ENCODE results near the gene PRDM15. TPM values are rescaled to one million over a fixed set of nuclear protein-coding genes. Genes with fewer than 3 reads are reported as not detected.

Gene PRDM15
- total and polyA plus RNA-seq, 2 donors (not counting 3 experiments of a cell fraction or from before 2014, with no cell fraction given) = 11.8 to 12.9 TPM

- Histone ChIP-seq H3K4me3 (replicated peaks in 1 of 3; ENCODE audit: insufficient read depth in 1 of 3, low read depth in 1 of 3, low read length in 3 of 3) (no peak overlapping the region), H3K79me2 (ENCODE audit: control insufficient read depth, insufficient read depth, low read length) (peaks cover 28% of the 10 kb centered on the region), H3K4me2 (ENCODE audit: insufficient read depth, low read length) (no peak overlapping the region), H4K20me1 (replicated peaks; ENCODE audit: control insufficient read depth, extremely low read depth, insufficient read depth, low read length) (no peaks in the 10 kb centered on the region), H2AFZ (ENCODE audit: low read depth, low read length) (no peak overlapping the region), H3K4me1 (ENCODE audit: control insufficient read depth, extremely low read depth, insufficient read depth, low read length) (peaks cover 12% of the 10 kb centered on the region), H3K9me1 (replicated peaks; ENCODE audit: control insufficient read depth, extremely low read depth, insufficient read depth, low read length) (no peaks in the 10 kb centered on the region), H3K27me3 (ENCODE audit: control insufficient read depth in 2 of 2, insufficient read depth in 2 of 2, low read length in 2 of 2) (no peaks in the 10 kb centered on the region), H3K27ac (ENCODE audit: insufficient read depth, low read depth, low read length) (no peak overlapping the region), H3K36me3 (ENCODE audit: control insufficient read depth in 2 of 2, extremely low read depth in 1 of 2, insufficient read depth in 2 of 2, low read length in 2 of 2) (no peaks in the 10 kb centered on the region), H3K9me3 (replicated peaks; ENCODE audit: control insufficient read depth, insufficient read depth, low read length) (no peaks in the 10 kb centered on the region), H3K9ac (replicated peaks; ENCODE audit: extremely low read depth, insufficient read depth, low read length) (no peak overlapping the region)
- FAIRE-seq (no peak), DNase-seq (ENCODE audit: low read depth, low spot score) (no peak)
- POLR2A ChIA-PET = no interaction called here
- dilution Hi-C loops (cut with MboI; ENCODE audit: extremely low pct_ligation_motif_present, low sequenced_read_pairs) (no loop called here), intact Hi-C loops (cut with micrococcal nuclease) (loop anchor here (5.0 kb wide), 1 partner anchor 57 kb away; no protein-coding TSS in a partner anchor)
- CTCF ChIA-PET = no interaction called here
- TF ChIP-seq MYC (IDR thresholded peaks at IDR 0.05; ENCODE audit: low read depth, low read length) (no peak), POLR2A (IDR thresholded peaks at IDR 0.05; ENCODE audit: low read depth, low read length) (no peak), GATA2 (IDR thresholded peaks at IDR 0.05; ENCODE audit: insufficient read depth, insufficient read length, low read depth, low read length) (no peak), FOS (IDR thresholded peaks at IDR 0.05; ENCODE audit: borderline replicate concordance, insufficient read depth, low read length) (no peak), EZH2 (IDR thresholded peaks at IDR 0.05; ENCODE audit: borderline replicate concordance, low read depth, low read length, severe bottlenecking) (no peak), POLR2AphosphoS5 (IDR thresholded peaks at IDR 0.05; ENCODE audit: insufficient read depth, low read depth, low read length) (no peak), JUN (IDR thresholded peaks at IDR 0.05; ENCODE audit: borderline replicate concordance, insufficient read depth, insufficient read length, low read depth) (no peak)
- TF ChIP-seq, protein P1, sequence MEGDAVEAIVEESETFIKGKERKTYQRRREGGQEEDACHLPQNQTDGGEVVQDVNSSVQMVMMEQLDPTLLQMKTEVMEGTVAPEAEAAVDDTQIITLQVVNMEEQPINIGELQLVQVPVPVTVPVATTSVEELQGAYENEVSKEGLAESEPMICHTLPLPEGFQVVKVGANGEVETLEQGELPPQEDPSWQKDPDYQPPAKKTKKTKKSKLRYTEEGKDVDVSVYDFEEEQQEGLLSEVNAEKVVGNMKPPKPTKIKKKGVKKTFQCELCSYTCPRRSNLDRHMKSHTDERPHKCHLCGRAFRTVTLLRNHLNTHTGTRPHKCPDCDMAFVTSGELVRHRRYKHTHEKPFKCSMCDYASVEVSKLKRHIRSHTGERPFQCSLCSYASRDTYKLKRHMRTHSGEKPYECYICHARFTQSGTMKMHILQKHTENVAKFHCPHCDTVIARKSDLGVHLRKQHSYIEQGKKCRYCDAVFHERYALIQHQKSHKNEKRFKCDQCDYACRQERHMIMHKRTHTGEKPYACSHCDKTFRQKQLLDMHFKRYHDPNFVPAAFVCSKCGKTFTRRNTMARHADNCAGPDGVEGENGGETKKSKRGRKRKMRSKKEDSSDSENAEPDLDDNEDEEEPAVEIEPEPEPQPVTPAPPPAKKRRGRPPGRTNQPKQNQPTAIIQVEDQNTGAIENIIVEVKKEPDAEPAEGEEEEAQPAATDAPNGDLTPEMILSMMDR (IDR thresholded peaks at IDR 0.05; ENCODE audit: extremely low read depth in 1 of 2, insufficient read depth in 1 of 2, low read depth in 1 of 2, low read length in 2 of 2) = no peak
- TF ChIP-seq, protein P2, sequence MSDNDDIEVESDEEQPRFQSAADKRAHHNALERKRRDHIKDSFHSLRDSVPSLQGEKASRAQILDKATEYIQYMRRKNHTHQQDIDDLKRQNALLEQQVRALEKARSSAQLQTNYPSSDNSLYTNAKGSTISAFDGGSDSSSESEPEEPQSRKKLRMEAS (IDR thresholded peaks at IDR 0.05; ENCODE audit: insufficient read depth, insufficient read length) = no peak
- no TSS peak for BruUV-seq (replicated peaks)
Measured at GRCh38 chr21:41875086-41875485, 4.1 kb downstream of the PRDM15 start.
